GM12878 (cell line): ENCODE data around the gene KRT25. TPM values are rescaled to one million over a fixed set of nuclear protein-coding genes. Genes with fewer than 3 reads are reported as not detected.

Experiments
- ATAC-seq: fragments of 200-7000 bp; cut with Tn5 transposase; 3 replicates; pipeline ENCODE4 v1.9.1; 2020; ENCODE audit warnings: mild to moderate bottlenecking, moderate library complexity
- BruUV-seq: library from RNA; stranded (reverse); fragments of 400-500 nt; replicated peaks from 2 replicates; lab custom pipeline; 2021; lab: Mats Ljungman, UMichigan
- CTCF ChIA-PET: fragments of 300-600 bp; sonication (Branson Sonifier 250); formaldehyde crosslinking; extraction: SDS; loops from one replicate; lab custom pipeline; 2021; ENCODE audit warnings: inconsistent platforms; lab: Yijun Ruan, JAX
- POLR2A ChIA-PET: fragments of 350-600 bp; formaldehyde crosslinking; extraction: SDS; loops from one replicate; lab custom pipeline; 2021; ENCODE audit warnings: inconsistent platforms; lab: Charles Lee
- RAD21 ChIA-PET: fragments of 300-600 bp; sonication (Branson Sonifier 250); formaldehyde crosslinking; loops from one replicate; lab custom pipeline; 2023; ENCODE audit warnings: antibody characterized with exemption; ENCODE audit not compliant: unreplicated experiment; lab: Charles Lee
- SMC1A ChIA-PET: fragments of 300-600 bp; sonication (Branson Sonifier 250); formaldehyde crosslinking; loops from one replicate; lab custom pipeline; 2023; ENCODE audit not compliant: unreplicated experiment, uncharacterized antibody; lab: Charles Lee
- DNase-seq: peaks from one replicate; pipeline ENCODE4 v3.0.0-alpha.2; 2011; ENCODE audit warnings: low read depth, low spot score
- FAIRE-seq: peaks from 3 replicates; lab custom pipeline; 2011; peaks lifted over from hg19 to GRCh38; lab: Jason Lieb, UNC
- H2AFZ ChIP-seq: 2 replicates; pipeline ENCODE4 v1.6.0; 2011; ENCODE audit warnings: low read depth, low read length, control low read depth; ENCODE audit not compliant: control insufficient read depth
- H3K27ac ChIP-seq: 2 replicates; pipeline ENCODE4 v1.5.1; 2011; ENCODE audit warnings: control low read depth; ENCODE audit not compliant: control insufficient read depth, insufficient read depth
- H3K27me3 ChIP-seq, 2 experiments: replicated peaks in 1 of 2; 2 replicates each; pipeline versions ENCODE4 v1.6.0 to v1.6.1; 2011; ENCODE audit warnings: low read length in 1 of 2; ENCODE audit not compliant: control insufficient read depth in 2 of 2, insufficient read depth in 2 of 2
- H3K36me3 ChIP-seq, 2 experiments: 2 replicates each; pipeline ENCODE4 v1.5.1; 2011; ENCODE audit warnings: low read length in 1 of 2; ENCODE audit not compliant: control insufficient read depth in 2 of 2, insufficient read depth in 2 of 2
- H3K4me1 ChIP-seq: 2 replicates; pipeline ENCODE4 v1.6.1; 2011; ENCODE audit warnings: mild to moderate bottlenecking, low read length, moderate library complexity, mixed read lengths; ENCODE audit not compliant: control insufficient read depth, insufficient read depth
- H3K4me2 ChIP-seq: 2 replicates; pipeline ENCODE4 v1.6.0; 2011; ENCODE audit warnings: control low read depth; ENCODE audit not compliant: control insufficient read depth, insufficient read depth
- H3K4me3 ChIP-seq: fragments of 200-600 bp; sonication (generic); 2 replicates; pipeline ENCODE4 v1.5.1; 2016
- H3K79me2 ChIP-seq: 2 replicates; pipeline ENCODE4 v1.6.0; 2011; ENCODE audit warnings: low read length; ENCODE audit not compliant: control insufficient read depth, insufficient read depth
- H3K9ac ChIP-seq: 2 replicates; pipeline ENCODE4 v1.8.0; 2011; ENCODE audit warnings: low read length, control low read depth, mixed read lengths; ENCODE audit not compliant: control insufficient read depth, insufficient read depth
- H3K9me3 ChIP-seq: replicated peaks from 3 replicates; pipeline ENCODE4 v1.5.1; 2011; ENCODE audit warnings: mild to moderate bottlenecking, low read length; ENCODE audit not compliant: control insufficient read depth, insufficient read depth
- H4K20me1 ChIP-seq: 2 replicates; pipeline ENCODE4 v1.6.0; 2011; ENCODE audit not compliant: control insufficient read depth, insufficient read depth
- ATF7 ChIP-seq: fragments of 450-650 bp; IDR thresholded peaks from 2 replicates; pipeline ENCODE4 v1.6.1; 2016; ENCODE audit warnings: low read depth, mild to moderate bottlenecking
- CEBPB ChIP-seq, 2 experiments: fragments of 150-350 bp in 1 of 2; IDR thresholded peaks; 2 replicates each; pipeline ENCODE4 v1.6.1; 2012 to 2014; ENCODE audit warnings: low read depth in 2 of 2, low read length in 2 of 2, borderline replicate concordance in 1 of 2, inconsistent platforms in 1 of 2
- CREM ChIP-seq: IDR thresholded peaks from 2 replicates; pipeline ENCODE4 v1.6.1; 2014; ENCODE audit warnings: antibody characterized with exemption, low read depth
- CTCF ChIP-seq, 3 experiments: IDR thresholded peaks in 2 of 3; conservative IDR thresholded peaks in 1 of 3; 2 replicates each; pipeline ENCODE4 v1.5.1; 2011; ENCODE audit warnings: low read depth in 3 of 3, low read length in 3 of 3, mild to moderate bottlenecking in 3 of 3, control low read depth in 2 of 3, moderate library complexity in 2 of 3, inconsistent platforms in 1 of 3, mixed read lengths in 1 of 3; ENCODE audit not compliant: control insufficient read depth in 2 of 3, insufficient read depth in 1 of 3; ENCODE audit errors: extremely low read depth in 1 of 3
- EZH2 ChIP-seq: IDR thresholded peaks from 2 replicates; pipeline ENCODE4 v1.6.1; 2012; ENCODE audit warnings: low read depth, mild to moderate bottlenecking, control low read depth, inconsistent platforms, low read length, borderline replicate concordance; ENCODE audit not compliant: control insufficient read depth
- IKZF1 ChIP-seq: fragments of 450-650 bp; conservative IDR thresholded peaks from 2 replicates; pipeline ENCODE4 v1.6.1; 2017; ENCODE audit warnings: antibody characterized with exemption, mild to moderate bottlenecking
- LARP7 ChIP-seq: fragments of 450-650 bp; IDR thresholded peaks from 2 replicates; pipeline ENCODE4 v1.6.1; 2017; ENCODE audit warnings: mild to moderate bottlenecking
- MEF2B ChIP-seq: fragments of 450-650 bp; IDR thresholded peaks from 2 replicates; pipeline ENCODE4 v1.6.1; 2018; ENCODE audit warnings: mild to moderate bottlenecking, moderate library complexity; ENCODE audit not compliant: partially characterized antibody, poor library complexity, severe bottlenecking
- NBN ChIP-seq: fragments of 450-650 bp; IDR thresholded peaks from 2 replicates; pipeline ENCODE4 v1.6.1; 2016
- NFYB ChIP-seq: IDR thresholded peaks from 2 replicates; pipeline ENCODE4 v1.6.1; 2011; ENCODE audit warnings: low read depth, mild to moderate bottlenecking, low read length, improper control_type of control experiment, moderate library complexity; ENCODE audit not compliant: insufficient read depth
- NR2C1 ChIP-seq: fragments of 450-650 bp; IDR thresholded peaks from 2 replicates; pipeline ENCODE4 v1.6.1; 2017; ENCODE audit warnings: antibody characterized with exemption, mild to moderate bottlenecking, moderate library complexity
- PAX8 ChIP-seq: fragments of 450-650 bp; IDR thresholded peaks from 2 replicates; pipeline ENCODE4 v1.6.1; 2017; ENCODE audit warnings: mild to moderate bottlenecking, moderate library complexity
- TCF7 ChIP-seq: IDR thresholded peaks from 2 replicates; pipeline ENCODE4 v1.6.1; 2014; ENCODE audit warnings: antibody characterized with exemption, borderline replicate concordance
- ZNF687 ChIP-seq: fragments of 450-650 bp; IDR thresholded peaks from 2 replicates; pipeline ENCODE4 v1.6.1; 2017; ENCODE audit warnings: mild to moderate bottlenecking, moderate library complexity
- WGBS: methylation state at CpG from one replicate; pipeline ENCODE4 v1.1.6; 2016; ENCODE audit warnings: low lambda C conversion rate; ENCODE audit not compliant: insufficient replicate concordance, insufficient coverage; ENCODE audit errors: missing lambda C conversion rate; 5-methylcytosine and 5-hydroxymethylcytosine counted together
- in situ Hi-C: fragments of 300-500 bp; cut with MboI; formaldehyde crosslinking; loops from 9 replicates; pipeline ENCODE4 v1.14.3; 2018; ENCODE audit warnings: mixed read lengths
- intact Hi-C: fragments of 100-400 bp; cut with micrococcal nuclease; formaldehyde crosslinking; loops from one replicate; pipeline ENCODE4 v1.14.2; 2022; ENCODE audit not compliant: unreplicated experiment
- polyA plus RNA-seq, 11 experiments: library from polyadenylated mRNA; depleted of rRNA in 4 of 11; unstranded in 6 of 11; stranded (reverse) in 5 of 11; fragments of >200 nt; fragmentation: Nextera tagmentation in 4 of 11; fragmentation: Illumina TruSeq in 1 of 11; extraction: Ambion mirVana in 4 of 11; extraction: Trizol in 1 of 11; gene quantifications; 1 replicate in 1 of 11; 2 replicates in 10 of 11; pipeline versions ENCODE4 v1.2.1 to v1.2.3, GENCODE V29; 2011 to 2016; ENCODE audit warnings: inconsistent platforms in 2 of 11, missing spikeins in 2 of 11, low read depth in 1 of 11
- total RNA-seq, 4 experiments: library from RNA; depleted of rRNA in 3 of 4; stranded (reverse); fragments of >200 nt in 3 of 4; fragmentation: Illumina TruSeq in 1 of 4; extraction: Trizol in 1 of 4; gene quantifications; 2 replicates each; pipeline versions ENCODE4 v1.2.1 to v1.2.3, GENCODE V29; 2013 to 2021

KRT25 gene
- total and polyA plus RNA-seq, 10 of the 15 experiments (the other 5 are each of a cell fraction or from before 2014, with no cell fraction given) = not detected

GRCh38 chr17:40751065-40751464 is 4.1 kb downstream of the KRT25 start (continued):
- TF ChIP-seq ZNF687 = no peak
- TF ChIP-seq MEF2B = no peak

- no peak for FAIRE-seq
- Histone ChIP-seq H3K27ac (no peak overlapping the region), H3K36me3 (no peaks in the 10 kb centered on the region), H3K9me3 (no peaks in the 10 kb centered on the region; the same call in 2 of the 3 replicates), H3K4me1 (no peaks in the 10 kb centered on the region), H3K4me2 (no peak overlapping the region), H3K27me3 (no peaks in the 10 kb centered on the region), H3K79me2 (no peaks in the 10 kb centered on the region), H3K4me3 (no peak overlapping the region), H2AFZ (no peak overlapping the region), H3K9ac (no peak overlapping the region), H4K20me1 (no peaks in the 10 kb centered on the region)
- POLR2A ChIA-PET = interaction anchor here (0.7 kb wide), 1 partner anchor 14 kb away, joined by 3 read pairs; no protein-coding TSS in a partner anchor
- RAD21 ChIA-PET = no interaction called here
- BruUV-seq = no TSS peak
- DNase-seq = no peak
- in situ Hi-C loops (no loop called here), intact Hi-C loops (no loop called here)
- 46% methylated on average over 6 of the region's 6 CpGs for WGBS
- ATAC-seq = no peak
- SMC1A ChIA-PET = interaction anchor here (0.8 to 1.2 kb wide), 2 partner anchors 10 to 48 kb away, joined by 3 to 4 read pairs; no protein-coding TSS in a partner anchor
- CTCF ChIA-PET = interaction anchor here (1.1 kb wide), 1 partner anchor 41 kb away, joined by 3 read pairs; no protein-coding TSS in a partner anchor
- no peak for TF ChIP-seq TCF7
- TF ChIP-seq ATF7 = no peak
- no peak for TF ChIP-seq NR2C1
- no peak for TF ChIP-seq CTCF (IDR thresholded peaks at IDR 0.05 in 2 of 3, conservative IDR thresholded peaks at IDR 0.05 in 1 of 3; ENCODE audit: control insufficient read depth in 2 of 3, extremely low read depth in 1 of 3, insufficient read depth in 1 of 3, low read depth in 3 of 3, low read length in 3 of 3)
- no peak for TF ChIP-seq CEBPB (IDR thresholded peaks at IDR 0.05; ENCODE audit: borderline replicate concordance in 1 of 2, low read depth in 2 of 2, low read length in 2 of 2)
- TF ChIP-seq IKZF1 = no peak
- no peak for TF ChIP-seq EZH2
- TF ChIP-seq PAX8 = no peak
- no peak for TF ChIP-seq NBN
- TF ChIP-seq CREM = no peak
- TF ChIP-seq LARP7 = no peak
- TF ChIP-seq NFYB = no peak
Observed at GRCh38 chr17:40750391-40750790, 4.7 kb downstream of the KRT25 start.
